HepG2 (cell line): ENCODE data around the gene MPV17L2. TPM values are rescaled to one million over a fixed set of nuclear protein-coding genes. Genes with fewer than 3 reads are reported as not detected.

ENCODE experiments used
- ATAC-seq: fragments of 200-7000 bp; cut with Tn5 transposase; 3 replicates; pipeline ENCODE4 v1.9.1; 2020; ENCODE audit warnings: mild to moderate bottlenecking, moderate library complexity
- BruUV-seq: library from RNA; stranded (reverse); fragments of 400-500 nt; replicated peaks from 2 replicates; lab custom pipeline; 2021; lab: Mats Ljungman, UMichigan
- CTCF ChIA-PET: fragments of 300-600 bp; formaldehyde crosslinking; extraction: SDS; loops from one replicate; lab custom pipeline; 2021; ENCODE audit warnings: low total read pairs, inconsistent platforms, low intra/inter-chr PET ratio; lab: Yijun Ruan, JAX
- POLR2A ChIA-PET: fragments of 350-600 bp; sonication (Branson Sonifier 250); formaldehyde crosslinking; loops from one replicate; lab custom pipeline; 2020; ENCODE audit warnings: antibody characterized with exemption, inconsistent platforms; lab: Yijun Ruan, JAX
- DNase-seq: peaks from one replicate; pipeline ENCODE4 v3.0.0-alpha.2; 2015; ENCODE audit warnings: low spot score
- FAIRE-seq: peaks from 3 replicates; lab custom pipeline; 2011; peaks lifted over from hg19 to GRCh38; lab: Jason Lieb, UNC
- H2AFZ ChIP-seq: one replicate; pipeline ENCODE4 v1.6.1; 2011; ENCODE audit warnings: low read length, inconsistent platforms
- H3K27ac ChIP-seq: fragments of 300-600 bp; 3 replicates; pipeline ENCODE4 v1.8.0; 2011; ENCODE audit warnings: mixed run types, mild to moderate bottlenecking, mixed read lengths, low read length, inconsistent platforms; ENCODE audit not compliant: insufficient read depth; ENCODE audit errors: extremely low read length
- H3K27me3 ChIP-seq, 2 experiments: fragments of 200-600 bp in 1 of 2; 2 replicates in 1 of 2; 3 replicates in 1 of 2; pipeline versions ENCODE4 v1.6.0 to v1.8.0; 2011; ENCODE audit warnings: low read length in 2 of 2, mild to moderate bottlenecking in 2 of 2, moderate library complexity in 2 of 2, inconsistent platforms in 1 of 2; ENCODE audit not compliant: insufficient read depth in 2 of 2, control insufficient read depth in 1 of 2
- H3K36me3 ChIP-seq, 2 experiments: fragments of 200-600 bp in 1 of 2; replicated peaks in 1 of 2; 2 replicates in 1 of 2; 3 replicates in 1 of 2; pipeline versions ENCODE4 v1.5.1 to v1.8.0; 2011; ENCODE audit warnings: low read length in 2 of 2, inconsistent platforms in 1 of 2; ENCODE audit not compliant: insufficient read depth in 2 of 2, control insufficient read depth in 1 of 2
- H3K4me1 ChIP-seq: 2 replicates; pipeline ENCODE4 v1.5.1; 2012; ENCODE audit warnings: low read length, inconsistent platforms; ENCODE audit not compliant: insufficient read depth
- H3K4me2 ChIP-seq: 2 replicates; pipeline ENCODE4 v1.6.0; 2011; ENCODE audit warnings: low read depth, low read length, inconsistent platforms
- H3K4me3 ChIP-seq, 3 experiments: fragments of 200-600 bp in 1 of 3; sonication (generic), shearing (Covaris generic) in 1 of 3; replicated peaks in 1 of 3; 2 replicates each; pipeline ENCODE4 v1.5.1; 2011 to 2016; ENCODE audit warnings: low read length in 3 of 3, inconsistent platforms in 2 of 3, low read depth in 2 of 3, mild to moderate bottlenecking in 2 of 3, control low read depth in 1 of 3, mixed read lengths in 1 of 3; ENCODE audit not compliant: insufficient read depth in 1 of 3
- H3K79me2 ChIP-seq: one replicate; pipeline ENCODE4 v1.6.1; 2011; ENCODE audit warnings: low read length, inconsistent platforms; ENCODE audit not compliant: insufficient read depth
- H3K9ac ChIP-seq: 2 replicates; pipeline ENCODE4 v1.6.0; 2011; ENCODE audit warnings: mild to moderate bottlenecking, low read depth, low read length, inconsistent platforms; ENCODE audit not compliant: insufficient read depth
- H3K9me3 ChIP-seq: 2 replicates; pipeline ENCODE4 v1.5.1; 2012; ENCODE audit warnings: mild to moderate bottlenecking, low read length
- H4K20me1 ChIP-seq: 2 replicates; pipeline ENCODE4 v1.6.0; 2011; ENCODE audit warnings: inconsistent platforms, mild to moderate bottlenecking, low read length, moderate library complexity; ENCODE audit not compliant: insufficient read depth
- ARNTL ChIP-seq: sonication (generic); formaldehyde crosslinking; IDR thresholded peaks from 2 replicates; pipeline ENCODE4 v1.4.0; 2020; ENCODE audit warnings: mild to moderate bottlenecking, missing genetic modification reagents
- FOXO1 ChIP-seq: sonication (generic); formaldehyde crosslinking; IDR thresholded peaks from 2 replicates; pipeline ENCODE4 v1.4.0; 2020; ENCODE audit warnings: missing genetic modification reagents
- HDAC6 ChIP-seq: fragments of 200-600 bp; sonication (generic); IDR thresholded peaks from 2 replicates; pipeline ENCODE4 v1.7.0; 2017; ENCODE audit warnings: mild to moderate bottlenecking, antibody characterized with exemption, low read length, low read depth
- HMGA1 ChIP-seq: sonication (generic); formaldehyde crosslinking; conservative IDR thresholded peaks from 2 replicates; pipeline ENCODE4 v1.4.0; 2020; ENCODE audit warnings: missing genetic modification reagents
- MTA1 ChIP-seq: sonication (generic); formaldehyde crosslinking; IDR thresholded peaks from 2 replicates; pipeline ENCODE4 v1.4.0; 2020; ENCODE audit warnings: missing genetic modification reagents, mild to moderate bottlenecking, borderline replicate concordance
- STAG1 ChIP-seq: sonication (generic); formaldehyde crosslinking; IDR thresholded peaks from 2 replicates; pipeline ENCODE4 v1.4.0; 2020; ENCODE audit warnings: missing genetic modification reagents
- STAT5B ChIP-seq: sonication (generic); formaldehyde crosslinking; IDR thresholded peaks from 2 replicates; pipeline ENCODE4 v1.4.0; 2020; ENCODE audit warnings: missing genetic modification reagents
- TBP ChIP-seq: sonication (generic); formaldehyde crosslinking; IDR thresholded peaks from 2 replicates; pipeline ENCODE4 v1.5.0; 2020; ENCODE audit warnings: missing genetic modification reagents
- ZBTB40 ChIP-seq, 2 experiments: fragments of 450-650 bp in 1 of 2; sonication (generic) in 1 of 2; formaldehyde crosslinking in 1 of 2; IDR thresholded peaks; 2 replicates each; pipeline versions ENCODE4 v1.6.1 to v1.8.0; 2016 to 2022; ENCODE audit warnings: antibody characterized with exemption in 1 of 2, mild to moderate bottlenecking in 1 of 2, missing genetic modification reagents in 1 of 2
- ZIK1 ChIP-seq: sonication (generic); formaldehyde crosslinking; IDR thresholded peaks from 2 replicates; pipeline ENCODE4 v1.5.0; 2020; ENCODE audit warnings: mild to moderate bottlenecking, low read depth, missing genetic modification reagents, borderline replicate concordance
- ZNF552 ChIP-seq: sonication (generic); formaldehyde crosslinking; IDR thresholded peaks from 2 replicates; pipeline ENCODE4 v1.9.0; 2022; ENCODE audit warnings: missing genetic modification reagents, mild to moderate bottlenecking, borderline replicate concordance
- WGBS: methylation state at CpG from one replicate; pipeline ENCODE4 v1.1.6; 2017; ENCODE audit warnings: low lambda C conversion rate; 5-methylcytosine and 5-hydroxymethylcytosine counted together
- in situ Hi-C: cut with HindIII; loops from 2 replicates; pipeline ENCODE4 v1.10.0; 2017; ENCODE audit warnings: low pct_unique_long_range_greater_than_20kb; ENCODE audit not compliant: extremely low pct_ligation_motif_present
- intact Hi-C: fragments of 100-400 bp; cut with micrococcal nuclease; formaldehyde crosslinking; loops from one replicate; pipeline ENCODE4 v1.10.0; 2022; ENCODE audit not compliant: unreplicated experiment
- polyA plus RNA-seq, 8 experiments: library from polyadenylated mRNA; depleted of rRNA in 3 of 8; stranded (reverse) in 7 of 8; unstranded in 1 of 8; fragments of >200 nt; fragmentation: Illumina TruSeq in 4 of 8; extraction: Trizol in 4 of 8; gene quantifications; 2 replicates each; pipeline versions ENCODE4 v1.2.1 to v1.2.3, GENCODE V29; 2011 to 2016; ENCODE audit warnings: low read depth in 4 of 8, missing spikeins in 1 of 8, mixed read lengths in 1 of 8; ENCODE audit not compliant: insufficient read depth in 1 of 8
- total RNA-seq, 5 experiments: library from RNA; depleted of rRNA; stranded (reverse); fragments of >200 nt; fragmentation: Illumina TruSeq; extraction: Trizol; gene quantifications; 2 replicates each; pipeline ENCODE4 v1.2.3, GENCODE V29; 2016; ENCODE audit warnings: low read depth in 1 of 5
- TF ChIP-seq, protein P1 (sequence below): sonication (generic); formaldehyde crosslinking; IDR thresholded peaks from 2 replicates; pipeline ENCODE4 v1.4.0; 2020; ENCODE audit warnings: missing genetic modification reagents

Gene MPV17L2
- total and polyA plus RNA-seq, 2 of the 13 experiments (the other 11 are each of a cell fraction or from before 2014, with no cell fraction given), result 13.6 to 16.7 TPM

DNA sequence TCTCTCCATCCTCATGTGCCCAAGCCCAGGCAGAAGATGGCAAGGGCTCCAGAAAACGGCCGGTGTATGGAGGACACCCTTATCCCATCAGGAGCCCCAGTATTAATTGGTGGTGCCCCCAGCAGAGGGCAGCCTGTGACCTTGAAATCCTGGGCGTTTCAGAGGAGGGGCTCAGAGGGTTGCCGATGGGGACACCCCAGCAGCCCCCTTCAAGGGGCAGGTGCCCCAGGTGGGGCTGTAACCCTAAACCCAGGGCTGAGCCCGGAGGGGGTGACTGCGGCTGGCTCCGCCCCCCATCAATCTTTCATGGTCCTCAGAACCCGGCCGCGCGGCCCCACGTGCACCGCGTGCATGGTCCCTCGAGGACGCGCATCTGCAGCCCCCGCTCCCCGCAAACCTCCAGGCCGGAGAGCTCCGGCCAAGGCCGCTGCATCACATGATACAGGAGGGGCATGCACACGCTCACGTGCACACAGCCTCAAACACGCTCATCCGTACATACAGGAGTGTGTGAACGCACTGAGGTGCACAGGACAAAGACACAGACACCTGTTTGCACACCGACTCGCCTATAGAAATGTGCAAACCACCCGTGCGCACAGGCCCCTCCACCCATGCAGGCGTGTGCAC lies 9.9 kb downstream of the MPV17L2 start:
- Histone ChIP-seq H3K27me3 (no peaks in the 10 kb centered on the region), H3K9me3 (no peaks in the 10 kb centered on the region), H3K4me1 (peaks cover 13% of the 10 kb centered on the region), H4K20me1 (no peaks in the 10 kb centered on the region), H3K36me3 (peaks cover 6 to 10% of the 10 kb centered on the region in 2 experiments; a peak in 3 of 5 replicates), H2AFZ (no peak overlapping the region), H3K79me2 (no peaks in the 10 kb centered on the region), H3K9ac (peak overlapping the region; percentile 63), H3K4me2 (peak overlapping the region; percentile 98), H3K27ac (peak overlapping the region; percentile 39), H3K4me3 (peak overlapping the region; percentile 67 to 94 (median 83))
- ChIA-PET POLR2A (interaction anchor here (0.7 to 4.0 kb wide), 5 partner anchors 10 to 183 kb away, joined by 3 to 27 read pairs (median 7); partner anchors contain the start of genes GDF15, JUND and MPV17L2), CTCF (no interaction called here)
- no peak for FAIRE-seq
- no TSS peak for BruUV-seq
- intact Hi-C loops (loop anchor here (5.0 kb wide), 1 partner anchor 119 kb away; the partner anchor contains the start of gene LSM4), in situ Hi-C loops (loop anchor here (10.0 kb wide), 1 partner anchor 212 kb away; the partner anchor contains the start of gene SSBP4)
- peak; percentile 8; the same call in 2 of the 3 replicates for ATAC-seq
- no peak for DNase-seq
- 28% methylated on average over 11 of the region's 32 CpGs for WGBS
- TF ChIP-seq ZNF552 (CRISPR knock-in tag), result 0 out of 2 replicates have a peak, but pooled peaks have one; percentile 51
- no peak for TF ChIP-seq HMGA1 (CRISPR knock-in tag)
- 0 out of 2 replicates have a peak, but pooled peaks have one; percentile 13 for TF ChIP-seq ZIK1 (CRISPR knock-in tag)
- no peak for TF ChIP-seq STAT5B (CRISPR knock-in tag)
- TF ChIP-seq TBP (CRISPR knock-in tag), result no peak
- peak; percentile 31 for TF ChIP-seq STAG1 (CRISPR knock-in tag)
- TF ChIP-seq FOXO1 (CRISPR knock-in tag), result no peak
- 0 out of 2 replicates have a peak, but pooled peaks have one; percentile 11 for TF ChIP-seq MTA1
- TF ChIP-seq HDAC6, result no peak
- TF ChIP-seq, protein P1, sequence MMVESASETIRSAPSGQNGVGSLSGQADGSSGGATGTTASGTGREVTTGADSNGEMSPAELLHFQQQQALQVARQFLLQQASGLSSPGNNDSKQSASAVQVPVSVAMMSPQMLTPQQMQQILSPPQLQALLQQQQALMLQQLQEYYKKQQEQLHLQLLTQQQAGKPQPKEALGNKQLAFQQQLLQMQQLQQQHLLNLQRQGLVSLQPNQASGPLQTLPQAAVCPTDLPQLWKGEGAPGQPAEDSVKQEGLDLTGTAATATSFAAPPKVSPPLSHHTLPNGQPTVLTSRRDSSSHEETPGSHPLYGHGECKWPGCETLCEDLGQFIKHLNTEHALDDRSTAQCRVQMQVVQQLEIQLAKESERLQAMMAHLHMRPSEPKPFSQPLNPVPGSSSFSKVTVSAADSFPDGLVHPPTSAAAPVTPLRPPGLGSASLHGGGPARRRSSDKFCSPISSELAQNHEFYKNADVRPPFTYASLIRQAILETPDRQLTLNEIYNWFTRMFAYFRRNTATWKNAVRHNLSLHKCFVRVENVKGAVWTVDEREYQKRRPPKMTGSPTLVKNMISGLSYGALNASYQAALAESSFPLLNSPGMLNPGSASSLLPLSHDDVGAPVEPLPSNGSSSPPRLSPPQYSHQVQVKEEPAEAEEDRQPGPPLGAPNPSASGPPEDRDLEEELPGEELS, result 0 out of 2 replicates have a peak, but pooled peaks have one; percentile 7
- no peak for TF ChIP-seq ARNTL (CRISPR knock-in tag)
- TF ChIP-seq ZBTB40 (IDR thresholded peaks at IDR 0.05), result no peak
- 0 out of 2 replicates have a peak, but pooled peaks have one; percentile 7 for TF ChIP-seq ZBTB40 (CRISPR knock-in tag; IDR thresholded peaks at IDR 0.05)
